ENCODE results near the gene NAP1L1.
A peak's percentile ranks its signal among the peaks of the same experiment; 100 is the strongest.

NAP1L1 gene

DNA sequence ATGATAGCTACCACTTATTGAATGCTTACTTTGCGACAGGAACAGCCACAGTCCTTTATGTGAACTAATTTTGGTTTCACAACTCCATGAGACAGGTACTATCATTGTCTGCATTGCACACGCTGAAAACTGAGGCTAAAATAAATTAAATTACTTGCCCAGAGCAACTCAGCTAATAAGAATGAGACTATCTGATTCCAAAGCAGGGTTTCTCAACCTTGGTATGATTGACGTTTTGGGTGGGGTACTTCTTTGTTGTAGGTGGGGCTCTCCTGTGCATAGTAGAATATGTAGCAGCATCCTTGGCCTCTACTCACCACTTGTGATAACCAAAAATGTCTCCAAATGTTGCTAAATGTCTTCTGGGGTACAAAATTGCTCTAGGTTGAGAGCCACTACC lies 62.0 kb downstream of the NAP1L1 start:
- no peak for DNase-seq (ENCODE audit: low read depth in 3 of 3)

- peak in 2 of 3 experiments; percentile 34 to 41 for DNase-seq (ENCODE audit: low read depth in 3 of 3)
Measured at GRCh38 chr12:76020731-76021672, 63.5 kb downstream of the NAP1L1 start.

DNA sequence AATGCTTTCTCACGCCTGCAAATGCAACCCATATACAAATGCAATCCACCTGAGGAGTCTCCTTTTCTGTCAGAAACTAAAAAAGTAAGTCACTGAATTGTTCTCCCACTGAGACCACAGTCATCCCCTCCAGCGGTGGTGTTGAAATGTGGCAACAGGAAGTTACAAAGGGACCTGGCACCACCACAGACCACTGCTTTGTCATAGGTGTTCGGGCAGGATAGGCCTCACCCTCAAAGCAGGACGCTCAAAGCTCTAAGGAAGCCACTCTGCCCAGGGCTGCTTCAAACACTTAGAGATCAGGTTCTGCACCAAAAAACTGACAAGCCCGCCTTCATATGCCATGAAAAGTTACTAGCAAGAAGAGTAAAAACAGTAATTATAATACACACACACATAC lies 64.2 kb downstream of the NAP1L1 start:
- DNase-seq (ENCODE audit: low read depth in 3 of 3): peak; percentile 21 to 39 (median 27)

GRCh38 chr12:76018672-76019071 lies 65.8 kb downstream of the NAP1L1 start:
- DNase-seq (ENCODE audit: low read depth in 3 of 3): no peak

GRCh38 chr12:76018111-76018510 lies 66.4 kb downstream of the NAP1L1 start:
- DNase-seq (ENCODE audit: low read depth in 3 of 3): no peak

DNA sequence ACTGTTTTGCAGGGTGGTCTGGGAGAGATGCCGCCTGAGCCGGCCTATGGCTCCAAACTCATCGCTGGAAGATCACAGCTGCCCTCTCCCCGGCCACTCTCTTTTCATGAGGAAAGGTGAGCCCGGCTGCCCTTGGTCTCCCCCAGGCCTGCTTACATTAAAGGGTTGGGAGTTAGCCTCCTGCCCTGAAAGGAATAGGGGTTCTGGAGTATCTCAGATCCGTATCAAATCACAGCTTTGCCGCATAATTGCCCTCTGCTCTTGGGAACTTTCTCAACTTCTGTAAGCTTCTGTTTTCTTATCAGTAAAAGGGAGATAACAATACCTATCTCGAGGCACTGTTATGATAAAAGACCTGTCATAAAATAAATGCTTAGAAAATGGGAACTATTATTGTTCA lies 70.5 kb downstream of the NAP1L1 start:
- DNase-seq (ENCODE audit: low read depth in 3 of 3): no peak

DNA sequence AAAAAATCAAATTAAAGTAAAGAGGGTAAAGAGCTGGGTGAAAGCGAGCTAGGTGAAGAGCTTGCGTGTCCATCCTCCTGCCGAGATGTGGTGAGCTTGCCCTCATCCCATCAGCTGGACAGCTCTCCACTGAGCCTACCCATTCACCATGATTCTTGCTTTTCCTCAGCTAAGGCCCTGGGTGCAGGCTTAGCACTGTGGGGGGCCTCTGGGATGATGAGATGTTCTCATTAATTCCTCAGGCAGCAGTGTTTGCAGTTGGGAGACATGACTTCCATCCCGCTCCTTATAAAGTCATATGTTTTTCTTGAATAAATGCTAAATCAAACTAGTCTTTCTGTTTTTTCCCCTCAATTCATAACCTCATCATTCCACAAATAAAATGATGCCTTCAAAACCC lies 70.9 kb downstream of the NAP1L1 start:
- no peak for DNase-seq (ENCODE audit: low read depth in 3 of 3)

DNA sequence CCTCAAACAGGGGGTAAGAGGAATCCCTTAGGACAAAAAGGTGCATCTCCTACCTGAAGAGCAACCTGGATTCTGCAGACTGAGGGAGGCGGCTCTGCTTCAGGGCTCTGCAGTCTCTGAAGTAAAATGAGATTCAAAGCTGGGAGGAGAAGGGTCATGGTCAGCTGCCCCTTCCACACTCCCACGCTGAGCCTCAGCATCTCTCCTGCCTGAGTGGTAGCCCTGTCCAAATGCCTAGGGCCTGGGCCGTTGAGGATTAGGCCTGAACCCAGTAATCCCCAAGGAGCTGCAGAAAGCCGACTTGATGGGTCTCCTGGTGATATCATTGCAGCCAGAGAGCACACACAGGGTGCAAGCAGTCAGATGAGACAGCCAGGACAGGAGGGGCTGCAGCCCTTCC lies 71.8 kb downstream of the NAP1L1 start:
- no peak for DNase-seq (ENCODE audit: low read depth in 3 of 3)

GRCh38 chr12:76010732-76011458 lies 73.6 kb downstream of the NAP1L1 start:
- no peak for DNase-seq (ENCODE audit: low read depth in 3 of 3)

GRCh38 chr12:76008428-76008827 lies 76.1 kb downstream of the NAP1L1 start:
- DNase-seq (ENCODE audit: low read depth in 3 of 3): no peak

GRCh38 chr12:76007640-76008039 lies 76.8 kb downstream of the NAP1L1 start:
- no peak for DNase-seq (ENCODE audit: low read depth in 3 of 3)

- DNase-seq (ENCODE audit: low read depth in 3 of 3): no peak
Measured at GRCh38 chr12:76006028-76006925, 78.2 kb downstream of the NAP1L1 start.

- DNase-seq (ENCODE audit: low read depth in 3 of 3): no peak
Measured at GRCh38 chr12:76003355-76003638, 81.2 kb downstream of the NAP1L1 start.

- DNase-seq (ENCODE audit: low read depth in 3 of 3): no peak
Measured at GRCh38 chr12:76002598-76003354, 81.7 kb downstream of the NAP1L1 start.

GRCh38 chr12:75998292-75999063 lies 86.0 kb downstream of the NAP1L1 start:
- DNase-seq (ENCODE audit: low read depth in 3 of 3): no peak

DNA sequence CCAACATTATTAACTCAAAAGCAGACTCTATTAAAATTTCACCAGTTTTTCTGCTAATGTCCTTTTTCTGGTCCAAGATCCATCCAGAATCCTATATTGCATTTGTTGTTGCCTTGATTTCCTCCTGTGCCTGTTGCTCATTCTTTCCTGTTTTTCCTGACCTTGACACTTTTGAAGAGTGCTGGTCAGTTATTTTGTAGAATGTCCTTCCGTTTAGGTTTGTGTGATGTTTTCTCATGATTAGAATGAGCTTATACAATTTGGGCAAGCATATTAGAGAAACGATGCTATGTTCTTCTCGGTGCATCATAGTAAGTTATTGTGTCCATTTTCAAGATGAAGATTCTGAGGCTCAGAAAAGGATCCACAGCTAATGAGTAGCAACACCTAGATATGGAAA lies 86.8 kb downstream of the NAP1L1 start:
- no peak for DNase-seq (ENCODE audit: low read depth in 3 of 3)

DNA sequence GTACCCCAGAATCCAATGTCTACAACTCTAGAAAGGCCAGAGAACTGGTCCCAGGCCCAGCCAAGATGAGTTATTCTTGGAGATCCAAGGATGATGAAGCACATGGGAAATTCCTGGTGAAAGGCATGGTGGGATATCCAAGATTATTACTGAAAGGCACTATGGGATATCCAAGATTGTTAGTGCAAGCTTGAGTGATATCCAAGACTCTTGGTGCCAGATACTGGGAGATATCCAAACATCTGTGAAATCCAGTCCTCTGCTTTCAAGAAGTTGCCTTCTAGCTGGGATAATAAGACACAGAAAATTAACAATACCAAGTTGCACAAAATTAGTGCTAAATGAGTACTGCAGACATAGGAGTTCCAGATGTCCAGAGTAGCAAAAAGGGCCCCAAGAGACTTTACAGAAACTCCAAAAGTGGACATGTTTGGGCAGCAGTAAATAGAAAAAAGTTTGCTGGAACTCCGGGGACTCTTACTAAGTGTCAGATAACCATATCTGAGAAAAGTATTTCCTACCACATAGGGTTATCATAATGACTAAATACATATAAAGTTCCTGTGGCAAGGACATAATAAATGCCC lies 87.5 kb downstream of the NAP1L1 start:
- no peak for DNase-seq (ENCODE audit: low read depth in 3 of 3)

DNA sequence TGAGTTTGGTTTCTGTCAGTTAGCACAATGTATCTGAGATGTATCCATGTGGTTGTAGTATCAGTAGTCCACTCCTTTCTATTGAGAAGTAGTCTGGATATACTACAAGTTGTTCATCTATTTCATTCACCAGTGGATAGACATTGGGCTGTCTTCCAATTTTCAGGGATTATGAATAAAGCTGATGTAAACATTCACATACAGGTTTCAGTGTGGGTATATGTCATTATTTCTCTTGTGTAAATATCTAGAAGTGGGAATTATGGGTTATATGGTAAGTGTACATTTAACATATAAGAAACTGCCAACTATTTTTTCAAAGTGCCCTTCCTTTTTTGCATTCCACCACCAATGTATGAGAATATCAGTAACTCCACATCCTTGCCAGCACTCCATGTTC lies 88.8 kb downstream of the NAP1L1 start:
- no peak for DNase-seq (ENCODE audit: low read depth in 3 of 3)

DNA sequence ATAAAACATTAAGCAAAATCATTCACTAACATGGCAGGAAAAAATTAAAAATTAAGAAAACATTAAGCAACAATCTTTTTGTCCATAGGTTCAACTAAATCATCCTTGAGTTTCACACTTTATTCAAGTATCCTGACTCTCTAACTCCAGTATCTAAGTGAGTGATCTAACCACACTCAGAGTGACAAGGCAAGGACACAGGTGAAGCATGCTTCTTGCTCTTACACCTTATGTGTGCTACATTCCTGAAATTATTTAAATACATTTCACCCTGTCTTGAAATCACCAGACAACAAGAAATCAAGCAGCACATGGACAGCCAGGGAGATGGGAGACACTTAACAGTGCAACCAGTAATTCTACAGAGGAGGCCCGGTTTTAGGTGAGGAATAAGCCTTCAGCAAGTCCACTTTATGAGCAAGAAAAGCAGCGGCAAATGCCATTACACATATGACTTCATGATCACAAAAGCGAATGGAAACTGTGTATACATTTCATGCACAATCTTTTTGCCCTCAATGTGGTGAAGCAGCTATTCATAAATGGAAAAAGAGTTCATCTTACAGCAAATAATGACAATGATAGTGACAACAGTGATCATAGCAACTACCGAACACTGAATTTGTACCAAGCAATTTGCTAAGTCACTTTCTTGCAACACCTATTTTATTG lies 90.3 kb downstream of the NAP1L1 start:
- no peak for DNase-seq (ENCODE audit: low read depth in 3 of 3)

DNA sequence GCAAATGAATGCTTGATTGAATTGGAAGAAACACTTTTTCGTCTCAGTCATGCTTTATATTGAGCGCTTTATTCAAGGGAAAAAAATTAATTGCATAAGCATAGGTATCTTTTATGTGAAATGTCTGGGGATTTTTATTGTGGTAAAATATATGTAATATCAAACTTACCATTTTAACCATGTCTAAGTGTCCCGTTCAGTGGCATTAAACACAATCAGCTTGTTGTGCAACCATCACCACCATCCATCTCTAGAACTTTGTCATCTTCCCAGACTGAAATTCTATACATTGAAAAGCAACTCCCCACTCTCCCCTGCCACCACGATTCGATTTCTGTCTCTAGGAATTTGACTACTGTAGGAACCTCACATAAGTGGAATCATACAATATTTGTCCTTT lies 92.7 kb downstream of the NAP1L1 start:
- DNase-seq (ENCODE audit: low read depth in 3 of 3): no peak

Measured in stimulated activated CD4-positive, alpha-beta T cell treated with anti-CD3 and anti-CD28 coated beads, TNF-alpha, amount 100 ng/mL, for 4 hours (primary cell).